ENCODE results near the gene IARS2. TPM values are rescaled to one million over a fixed set of nuclear protein-coding genes. Genes with fewer than 3 reads are reported as not detected.

The IARS2 gene
- total RNA-seq, 1 experiment from 2014 or later: 106 TPM

- ATAC-seq: no peak
- POLR2A ChIA-PET: no interaction called here
These were observed 43.3 kb downstream of the IARS2 start for GRCh38 chr1:220137019-220137786.

GRCh38 chr1:220139966-220140365 lies 46.0 kb downstream of the IARS2 start:
- CTCF ChIA-PET: no interaction called here
- DNase-seq (ENCODE audit: low read depth, low spot score): no peak
- H3K9me3 ChIP-seq (ENCODE audit: control insufficient read depth, insufficient read depth, low read depth, low read length): no peaks in the 10 kb centered on the region
- no peak overlapping the region for H3K4me3 ChIP-seq (ENCODE audit: low read depth in 2 of 2, low read length in 2 of 2)
- H3K4me1 ChIP-seq (ENCODE audit: control insufficient read depth, insufficient read depth, low read length): no peaks in the 10 kb centered on the region
- peaks cover 30% of the 10 kb centered on the region for H3K36me3 ChIP-seq (ENCODE audit: control insufficient read depth, insufficient read depth, low read length)
- no peak for ATAC-seq
- H3K27me3 ChIP-seq (ENCODE audit: control insufficient read depth, insufficient read depth, low read length): no peaks in the 10 kb centered on the region
- TF ChIP-seq CTCF (IDR thresholded peaks at IDR 0.05) (no peak), SIN3A (IDR thresholded peaks at IDR 0.05; ENCODE audit: borderline replicate concordance, insufficient read depth, low read depth, low read length) (no peak), POLR2AphosphoS5 (IDR thresholded peaks at IDR 0.05; ENCODE audit: low read depth, low read length) (no peak), TCF7L2 (IDR thresholded peaks at IDR 0.05; ENCODE audit: low read depth, low read length) (no peak), REST (IDR thresholded peaks at IDR 0.05; ENCODE audit: insufficient read depth in 1 of 2, low read depth in 2 of 2, low read length in 1 of 2) (no peak)
- in situ Hi-C loops (cut with HindIII; ENCODE audit: low pct_unique_long_range_greater_than_20kb, low sequenced_read_pairs): no loop called here
- H3K27ac ChIP-seq (ENCODE audit: low read length): no peak overlapping the region
- no TSS peak for BruUV-seq (replicated peaks)
- POLR2A ChIA-PET: no interaction called here
- intact Hi-C loops (cut with micrococcal nuclease; ENCODE audit: unreplicated experiment): no loop called here

More at GRCh38 chr1:220137019-220137786, 43.3 kb downstream of the IARS2 start:
- intact Hi-C loops (cut with micrococcal nuclease; ENCODE audit: unreplicated experiment): no loop called here
- BruUV-seq (replicated peaks): no TSS peak
- CTCF ChIA-PET: interaction anchor here (0.6 kb wide), 1 partner anchor 52 kb away, joined by 7 read pairs; no protein-coding TSS in a partner anchor
- in situ Hi-C loops (cut with HindIII; ENCODE audit: low pct_unique_long_range_greater_than_20kb, low sequenced_read_pairs): no loop called here
- Histone ChIP-seq H3K36me3 (ENCODE audit: control insufficient read depth, insufficient read depth, low read length) (peaks cover 24% of the 10 kb centered on the region), H3K27ac (ENCODE audit: low read length) (no peak overlapping the region), H3K4me1 (ENCODE audit: control insufficient read depth, insufficient read depth, low read length) (no peaks in the 10 kb centered on the region), H3K4me3 (ENCODE audit: low read depth in 2 of 2, low read length in 2 of 2) (no peak overlapping the region), H3K27me3 (ENCODE audit: control insufficient read depth, insufficient read depth, low read length) (no peaks in the 10 kb centered on the region), H3K9me3 (ENCODE audit: control insufficient read depth, insufficient read depth, low read depth, low read length) (no peaks in the 10 kb centered on the region)
- DNase-seq (ENCODE audit: low read depth, low spot score): no peak
- TF ChIP-seq CTCF (IDR thresholded peaks at IDR 0.05): no peak

All from Panc1 (cell line).